Right renal cortex interstitium (tissue), 3 donors: Measurements from ENCODE around the gene NDUFA6. TPM values are rescaled to one million over a fixed set of nuclear protein-coding genes. Genes with fewer than 3 reads are reported as not detected.
"Not testable (repeated sequence)": the region's sequence is repeated elsewhere in the genome, so short reads cannot be mapped to it uniquely, and the experiment has no call there.

Source experiments
- DNase-seq, 3 donors: peaks; one replicate each; pipeline ENCODE4 v3.0.0-alpha.2; 2013; ENCODE audit warnings: low read depth in 3 of 3, low spot score in 2 of 3
- polyA plus RNA-seq, 3 donors: library from polyadenylated mRNA; unstranded; fragments of 120-200 nt; gene quantifications; one replicate each; pipeline ENCODE4 v1.2.1, GENCODE V29; 2013; ENCODE audit not compliant: insufficient read length in 3 of 3

Gene NDUFA6
- polyA plus RNA-seq, 3 donors, result 119 to 121 (median 120) TPM

DNA sequence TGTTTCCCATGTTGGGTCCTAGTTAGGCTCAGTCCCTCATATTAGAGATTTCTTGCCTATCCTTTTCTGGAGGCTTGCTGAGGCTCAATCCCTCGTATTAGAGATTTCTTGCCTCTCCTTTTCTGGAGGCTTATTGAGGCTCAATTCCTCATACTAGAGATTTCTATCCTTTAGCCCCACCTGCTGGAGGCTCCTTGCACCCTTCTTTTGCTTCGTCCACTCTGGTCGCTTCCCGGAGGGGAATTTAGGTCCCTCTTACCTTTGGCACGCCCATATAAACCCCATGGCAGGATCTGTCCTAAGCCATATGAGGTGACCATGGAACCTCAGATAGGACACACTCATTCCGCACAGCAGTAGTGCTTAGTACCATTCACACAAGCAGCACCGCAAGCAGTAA is 24.1 kb upstream of the NDUFA6 start:
- DNase-seq, result no peak

DNA sequence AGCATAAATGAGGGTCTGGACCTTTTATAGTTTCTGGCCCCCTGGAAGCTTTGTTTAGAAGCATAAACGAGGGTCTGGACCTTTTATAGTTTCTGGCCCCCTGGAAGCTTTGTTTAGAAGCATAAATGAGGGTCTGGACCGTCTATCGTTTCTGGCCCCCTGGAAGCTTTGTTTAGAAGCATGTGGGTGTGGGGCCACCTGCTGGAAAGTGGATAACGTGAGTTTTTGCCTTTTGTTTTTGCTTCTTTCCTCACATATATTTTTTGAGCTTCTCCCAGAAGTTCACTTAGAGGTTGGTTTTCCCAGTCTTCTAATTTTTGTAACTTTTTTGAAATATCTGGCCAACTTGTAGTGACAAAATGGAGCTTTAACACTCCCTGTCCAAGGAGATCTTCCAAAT is 22.2 kb upstream of the NDUFA6 start:
- not testable (repeated sequence) for DNase-seq

DNA sequence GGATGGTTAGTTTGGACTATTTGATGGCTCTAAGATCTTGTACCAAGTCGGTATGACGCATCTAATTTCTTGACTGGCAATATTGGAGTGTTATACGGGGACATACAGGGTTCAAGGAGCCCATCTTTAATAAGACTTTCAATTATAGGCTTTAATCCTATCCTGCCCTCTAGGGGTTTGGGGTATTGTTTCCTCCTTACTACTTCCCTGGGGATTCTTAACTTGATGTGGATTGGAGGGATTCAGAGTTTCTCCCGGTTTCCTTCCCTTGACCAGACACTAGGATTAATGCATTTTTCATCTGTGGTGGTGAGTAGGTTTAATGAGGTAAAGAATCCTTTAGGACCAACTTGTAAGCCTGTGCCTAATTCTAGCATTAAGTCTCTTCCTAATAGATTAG is 21.2 kb upstream of the NDUFA6 start:
- no peak for DNase-seq

DNA sequence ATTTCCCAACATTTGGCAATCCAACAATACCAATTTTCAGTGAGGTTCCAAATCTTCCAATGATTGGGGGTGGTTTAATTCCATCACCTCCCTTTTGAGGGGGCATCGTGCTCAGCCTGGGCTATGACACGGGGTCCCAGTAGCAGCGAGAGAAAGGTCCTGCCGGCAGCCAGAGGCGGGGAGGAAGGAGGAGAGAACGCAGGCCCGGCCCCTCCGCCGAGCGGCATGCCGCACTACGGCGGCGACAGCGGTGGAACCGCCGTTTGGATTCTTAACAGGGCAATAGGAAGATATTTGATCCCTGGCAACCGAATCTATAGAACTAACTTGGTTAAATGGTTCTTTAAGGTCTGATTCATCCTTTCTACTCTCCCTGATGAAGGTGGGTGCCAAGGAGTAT is 18.3 kb upstream of the NDUFA6 start:
- DNase-seq, result no peak

DNA sequence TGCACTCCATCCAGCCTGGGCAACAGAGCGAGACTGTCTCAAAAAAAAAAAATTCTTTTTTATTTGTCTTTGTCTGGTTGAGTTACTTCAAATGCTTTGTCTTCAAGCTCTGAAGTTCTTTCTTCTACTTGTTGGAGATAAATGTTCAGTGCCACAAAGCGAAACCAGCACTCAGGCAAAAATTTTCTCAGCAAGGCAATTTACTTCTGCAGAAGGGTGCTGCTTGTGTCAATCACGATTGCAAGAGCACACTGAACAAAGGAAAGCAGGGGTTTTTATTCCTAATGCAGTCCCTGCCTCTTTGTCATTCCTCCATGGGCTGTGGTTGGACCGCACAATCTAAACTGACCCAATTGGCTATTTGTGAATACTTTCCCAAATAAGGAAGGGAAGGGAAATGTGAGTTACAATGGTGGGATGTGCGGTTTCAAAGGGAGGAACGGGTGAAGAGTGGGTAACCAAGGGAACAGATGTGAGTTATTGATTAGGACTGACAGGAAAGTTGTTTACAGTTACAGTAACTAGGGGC is 13.8 kb upstream of the NDUFA6 start:
- DNase-seq, result not testable (repeated sequence)

DNA sequence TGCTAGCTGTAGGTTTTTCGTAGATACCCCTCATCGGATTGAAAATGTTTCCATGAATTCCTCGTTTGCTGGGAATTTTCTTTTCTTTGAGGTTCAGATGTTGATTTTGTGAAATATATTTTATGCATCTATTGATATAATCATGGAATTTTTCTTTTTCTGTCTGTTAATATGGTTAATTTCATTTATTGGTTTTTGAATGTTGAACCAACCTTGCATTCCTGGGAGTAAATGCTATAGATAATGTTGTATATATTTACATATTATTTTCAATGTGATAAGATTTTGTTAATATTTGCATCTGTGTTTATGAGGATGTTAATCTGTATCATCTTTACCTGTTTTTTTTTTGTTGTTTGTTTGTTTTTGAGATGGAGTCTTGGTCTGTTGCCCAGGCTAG is 10.6 kb upstream of the NDUFA6 start:
- no peak for DNase-seq

DNA sequence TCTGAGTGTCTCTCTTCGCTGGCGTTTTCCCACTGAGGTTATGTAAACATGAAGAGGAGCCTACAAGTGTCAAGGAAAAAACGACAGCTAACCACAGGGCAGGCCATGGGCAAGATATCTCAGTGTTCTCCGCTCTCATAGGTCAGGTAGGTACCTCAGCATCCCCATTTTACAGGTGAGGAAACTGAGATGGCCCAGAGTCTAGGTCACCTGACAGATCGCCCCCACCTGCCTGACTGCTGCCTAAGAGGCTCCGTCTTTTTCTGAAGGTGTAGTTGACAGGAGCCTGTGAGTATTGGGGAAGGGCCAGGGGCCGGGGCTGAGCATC is 847 bp upstream of the NDUFA6 start:
- DNase-seq, result no peak

DNA sequence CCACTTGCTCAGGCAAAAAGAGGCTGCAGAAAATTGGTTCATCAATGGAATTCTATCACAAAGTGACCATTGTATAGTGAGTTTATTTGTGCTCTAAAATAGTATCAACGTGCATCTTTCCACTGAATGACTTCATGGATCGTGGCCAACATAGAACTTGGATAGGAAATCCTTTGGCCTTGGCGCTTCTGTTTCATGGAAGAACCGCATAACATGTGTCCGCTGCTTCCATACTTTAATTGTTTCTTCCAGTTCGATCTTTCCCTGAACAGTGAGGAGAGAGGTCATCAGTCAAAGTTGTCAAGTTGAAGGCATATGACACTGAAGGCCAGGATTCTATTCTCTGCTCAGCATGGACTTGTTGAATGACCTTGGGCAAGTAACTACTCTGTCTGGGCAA is 4.5 kb downstream of the NDUFA6 start:
- DNase-seq, result no peak

DNA sequence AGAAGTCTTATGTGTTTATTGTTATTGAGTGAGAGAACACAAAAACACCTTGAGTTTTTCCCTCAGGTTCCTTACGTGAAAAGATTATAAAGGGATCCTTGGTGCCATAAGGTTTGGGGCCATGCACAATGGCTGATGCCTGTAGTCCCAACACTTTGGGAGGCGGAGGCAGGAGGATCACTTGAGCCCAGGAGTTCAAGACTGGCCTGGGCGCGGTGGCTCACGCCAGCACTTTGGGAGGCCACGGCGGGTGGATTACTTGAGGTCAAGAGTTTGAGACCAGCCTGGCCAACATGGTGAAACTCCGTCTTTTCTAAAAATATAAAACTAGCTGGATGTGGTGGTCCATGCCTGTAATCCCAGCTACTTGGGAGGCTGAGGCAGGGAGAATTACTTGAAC is 5.7 kb downstream of the NDUFA6 start:
- no peak for DNase-seq

DNA sequence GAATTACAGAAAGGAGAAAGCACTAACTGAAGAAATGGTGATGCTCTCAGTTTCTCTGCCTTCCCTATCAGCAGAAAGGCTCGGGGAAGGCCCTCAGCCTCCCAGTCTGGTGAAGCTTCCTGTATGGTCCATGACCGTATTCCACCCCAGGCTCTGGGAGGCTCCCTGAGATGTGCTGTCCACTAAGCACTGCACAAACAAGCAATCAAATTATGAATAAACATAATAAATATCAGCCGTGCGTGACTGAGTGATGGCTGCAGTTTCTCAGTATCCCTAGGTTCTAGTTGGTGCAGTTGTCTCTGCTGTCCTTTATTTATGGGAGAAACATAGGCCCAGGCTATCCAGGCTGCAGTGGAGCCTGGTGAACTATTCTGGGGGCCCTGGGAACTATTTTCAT is 7.5 kb downstream of the NDUFA6 start:
- no peak for DNase-seq

DNA sequence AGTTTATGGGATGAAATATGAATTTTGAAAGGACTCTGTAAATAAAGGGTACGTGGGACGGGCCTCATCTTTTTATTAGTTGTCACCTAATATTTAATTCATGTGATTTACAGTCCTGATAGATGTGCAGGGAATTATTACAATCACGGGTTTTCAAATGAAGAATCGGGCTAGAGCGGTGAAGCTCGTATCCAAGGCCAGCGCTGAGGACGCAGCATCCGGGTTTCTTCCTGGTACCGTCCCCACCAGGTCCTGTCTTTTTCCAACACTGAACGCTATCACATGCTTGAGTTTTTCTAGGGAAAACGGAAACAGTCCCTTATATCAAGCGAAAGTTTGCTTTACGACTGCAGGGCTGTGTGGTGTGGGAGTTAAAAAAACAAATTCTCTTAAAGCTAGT is 10.3 kb downstream of the NDUFA6 start:
- DNase-seq, result no peak

DNA sequence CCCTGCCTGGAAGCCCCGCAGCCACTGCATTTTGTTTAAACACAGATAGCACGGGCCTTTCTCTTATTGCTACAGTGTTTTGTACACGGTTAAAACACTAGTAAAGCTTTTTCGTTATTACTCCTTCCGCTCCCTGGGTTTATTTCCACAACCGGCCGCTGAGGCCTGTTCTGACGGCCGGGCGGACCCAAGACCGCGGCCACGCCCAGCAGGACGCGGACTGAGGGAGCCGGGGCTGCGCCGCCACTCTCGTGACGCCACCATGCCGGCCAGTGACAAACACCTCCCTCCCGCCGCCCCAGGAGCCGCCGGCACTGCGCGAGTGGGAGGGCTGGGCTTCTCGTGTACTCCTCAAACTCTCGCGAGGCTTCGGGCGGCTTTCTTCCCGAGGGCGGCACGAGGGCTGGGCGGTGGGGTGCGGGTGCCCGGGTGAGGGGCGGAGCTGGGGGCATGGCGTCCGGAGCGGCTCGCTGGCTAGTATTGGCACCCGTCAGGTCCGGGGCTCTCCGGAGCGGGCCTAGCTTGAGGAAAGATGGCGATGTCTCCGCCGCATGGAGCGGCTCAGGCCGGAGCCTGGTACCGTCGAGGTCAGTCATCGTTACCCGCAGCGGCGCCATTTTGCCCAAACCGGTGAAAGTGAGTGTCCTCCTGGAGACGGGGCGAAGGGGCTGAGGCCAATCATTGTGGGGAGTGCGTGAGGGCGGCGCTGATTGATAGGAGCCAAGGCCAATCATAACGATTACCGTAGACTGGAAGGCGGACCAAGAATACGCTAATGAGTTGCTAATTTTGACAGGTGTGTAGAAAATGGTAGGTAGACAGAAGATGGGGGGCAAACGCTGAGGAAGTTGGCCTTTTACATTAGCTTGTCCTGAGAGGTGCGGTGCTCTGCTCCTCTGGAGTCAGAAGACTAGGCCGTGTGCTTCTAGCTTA is 11.0 kb downstream of the NDUFA6 start, which contains the start of gene SMDT1:
Gene SMDT1 (plus strand): TSS at position 382 of the 933 bp plus-strand sequence. CDS start 69 bp downstream, at position 451.
- DNase-seq, result peak; percentile 97 to 99 (median 97)

DNA sequence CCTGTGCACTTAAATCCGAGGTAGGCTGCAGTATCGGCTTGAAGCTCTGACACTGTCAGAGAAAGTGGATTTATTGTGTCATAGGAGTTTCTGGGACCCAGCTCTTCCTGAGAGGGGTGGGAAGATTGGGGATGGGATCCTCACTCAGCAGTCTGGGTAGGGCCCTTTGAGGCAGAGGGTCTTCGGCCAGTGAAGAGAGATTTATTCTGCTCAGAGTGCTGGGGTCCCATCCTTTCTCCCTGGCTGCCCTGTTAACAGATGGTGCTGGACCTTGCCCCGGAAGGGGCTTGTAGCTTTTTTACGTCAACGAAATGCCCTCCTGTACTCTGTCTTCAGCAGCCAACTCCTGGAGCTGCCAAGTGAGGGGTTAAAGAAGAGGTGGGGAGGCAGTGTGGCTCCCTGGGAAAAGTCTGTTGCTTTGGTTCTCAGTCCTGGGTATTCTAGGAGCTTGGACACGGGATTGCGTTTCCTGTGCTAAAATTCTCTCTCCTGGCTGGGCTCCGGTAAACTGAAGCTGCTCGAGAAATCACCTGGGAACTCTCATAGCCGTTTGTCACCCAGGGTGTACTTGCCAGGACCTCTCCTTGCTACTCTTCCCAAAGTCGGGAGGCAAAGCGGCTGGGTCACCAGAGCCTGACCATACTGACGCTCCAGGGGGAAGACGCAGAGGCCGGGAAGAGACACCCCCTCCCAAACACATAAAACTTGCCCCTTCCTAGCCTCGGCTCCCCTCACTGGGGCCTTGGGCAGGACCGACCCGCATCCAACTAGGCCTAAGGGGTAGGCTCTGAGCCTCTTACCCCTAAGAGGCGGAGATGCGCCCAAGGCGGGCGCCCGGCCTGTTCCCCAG is 11.9 kb downstream of the NDUFA6 start:
- DNase-seq, result no peak

DNA sequence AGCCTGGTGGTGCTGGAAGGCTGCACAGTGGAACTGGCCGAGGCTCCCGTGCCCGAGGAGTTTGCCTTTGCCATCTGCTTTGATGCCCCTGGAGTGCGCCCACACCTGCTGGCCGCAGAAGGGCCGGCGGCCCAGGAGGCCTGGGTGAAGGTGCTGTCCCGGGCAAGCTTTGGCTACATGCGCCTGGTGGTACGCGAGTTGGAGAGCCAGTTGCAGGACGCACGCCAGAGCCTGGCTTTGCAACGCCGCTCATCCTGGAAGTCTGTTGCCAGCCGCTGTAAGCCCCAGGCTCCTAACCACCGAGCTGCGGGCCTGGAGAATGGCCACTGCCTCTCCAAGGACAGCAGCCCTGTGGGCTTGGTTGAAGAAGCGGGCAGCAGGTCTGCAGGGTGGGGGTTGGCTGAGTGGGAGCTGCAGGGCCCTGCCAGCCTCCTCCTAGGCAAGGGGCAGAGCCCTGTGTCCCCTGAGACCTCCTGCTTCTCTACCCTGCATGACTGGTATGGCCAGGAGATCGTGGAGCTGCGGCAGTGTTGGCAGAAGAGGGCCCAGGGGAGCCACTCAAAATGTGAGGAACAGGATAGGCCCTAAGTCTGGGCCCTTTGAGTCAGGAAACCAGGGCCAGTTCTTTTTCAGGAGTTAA is 13.0 kb downstream of the NDUFA6 start:
- DNase-seq, result no peak

DNA sequence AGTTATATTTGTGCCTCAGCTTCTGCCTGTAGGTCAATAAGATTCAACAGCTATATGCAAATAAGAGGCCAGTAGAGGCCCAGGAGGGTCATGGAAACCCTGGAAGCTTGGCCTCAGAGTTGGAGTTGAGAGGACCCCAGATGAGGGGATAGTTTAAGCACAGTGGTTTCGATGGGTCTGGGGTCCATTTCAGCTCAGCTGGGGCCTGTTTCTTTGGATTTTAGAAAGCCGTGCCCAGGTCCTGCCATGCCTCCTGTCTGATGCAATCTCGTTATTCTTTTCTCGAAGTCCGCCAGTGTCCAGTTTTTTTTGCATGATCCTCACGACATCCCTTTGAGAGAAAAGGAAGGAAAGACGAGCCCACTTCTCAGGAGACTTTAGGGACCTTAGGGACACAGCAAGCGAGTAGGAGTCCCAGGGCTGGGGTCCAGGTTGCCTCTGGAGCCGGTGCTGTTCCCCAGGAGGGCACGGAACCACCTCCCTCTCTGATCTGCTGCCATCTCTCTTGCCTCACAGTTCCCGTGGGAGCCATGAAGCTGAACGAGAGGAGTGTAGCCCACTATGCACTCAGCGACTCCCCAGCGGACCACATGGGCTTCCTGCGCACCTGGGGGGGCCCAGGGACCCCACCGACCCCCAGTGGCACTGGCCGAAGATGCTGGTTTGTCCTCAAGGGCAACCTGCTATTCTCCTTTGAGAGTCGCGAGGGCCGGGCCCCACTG is 13.6 kb downstream of the NDUFA6 start:
- DNase-seq, result no peak

DNA sequence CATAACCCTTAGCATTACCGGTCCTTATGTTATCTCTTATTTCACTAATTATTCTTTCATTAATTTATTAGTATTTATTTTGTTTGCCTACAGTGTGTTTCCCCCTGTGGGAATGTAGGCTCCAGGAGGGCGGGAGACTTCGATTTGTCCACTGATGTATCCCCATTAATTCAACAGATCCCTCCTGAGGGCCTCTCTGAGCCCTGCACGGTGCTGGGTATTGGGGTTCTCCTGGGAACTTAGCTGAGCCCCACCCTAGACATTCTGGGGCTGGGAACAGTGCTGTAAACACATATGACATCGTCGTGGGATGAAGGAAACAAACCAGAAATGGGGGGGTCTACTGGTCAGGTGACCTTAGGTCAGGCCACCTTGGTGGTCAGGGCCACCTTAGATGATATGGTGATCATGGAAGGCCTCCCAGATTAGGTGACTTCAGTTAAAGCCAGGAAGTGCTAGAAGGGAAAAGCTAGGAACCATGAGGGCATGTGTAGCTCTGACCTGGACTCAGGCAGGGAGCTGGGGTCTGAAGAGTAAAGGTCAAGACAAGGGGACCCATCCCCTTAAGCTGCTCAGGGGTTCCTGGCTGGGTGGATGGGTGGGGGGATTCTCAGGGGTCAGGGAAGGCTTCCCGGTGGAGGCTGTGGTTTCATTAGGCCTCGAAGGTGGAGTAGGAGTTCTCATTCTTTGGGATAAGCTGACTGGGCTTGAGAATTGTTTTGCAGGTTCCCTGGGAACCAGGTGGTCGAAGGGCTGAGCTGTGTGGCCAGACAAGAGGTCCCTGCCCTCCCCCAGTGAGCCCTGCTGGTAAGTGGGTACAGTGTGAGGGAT is 15.5 kb downstream of the NDUFA6 start:
- DNase-seq, result no peak

DNA sequence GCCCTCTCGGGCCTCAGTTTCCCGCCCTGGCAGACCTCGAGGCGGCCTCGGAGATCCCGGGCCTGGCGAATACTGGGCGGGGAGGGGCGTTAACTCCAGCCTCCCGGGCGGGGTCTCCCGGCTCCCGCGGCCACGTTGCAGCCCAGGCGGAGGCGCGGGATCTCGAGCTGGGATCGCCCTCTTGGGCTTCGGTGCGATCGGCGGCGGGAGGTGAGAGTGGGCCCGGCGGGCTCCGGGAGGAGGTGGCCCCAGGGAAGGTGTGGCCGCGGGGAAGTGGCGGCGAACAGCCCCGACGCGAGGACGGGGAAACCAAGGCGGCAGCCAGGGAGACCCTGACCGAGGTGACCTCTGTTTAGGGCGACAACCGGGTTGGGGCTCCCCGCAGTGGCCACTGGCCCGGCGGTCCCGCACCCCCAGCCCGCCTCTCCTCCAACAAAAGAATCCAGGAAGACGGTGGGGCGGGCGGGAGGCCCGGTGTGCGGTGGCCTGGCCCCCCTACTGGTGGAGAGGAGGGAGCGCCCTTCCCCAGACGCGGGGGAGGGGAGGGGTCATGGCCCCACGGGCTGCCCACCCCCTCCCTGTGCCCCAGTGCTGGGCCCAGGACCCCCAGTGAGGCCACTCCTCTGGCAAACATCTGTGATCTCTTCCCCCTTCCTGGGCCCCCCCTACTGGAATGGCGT is 16.3 kb downstream of the NDUFA6 start, which contains the start of gene PHETA2:
Gene PHETA2 (plus strand): TSS at position 117 of the 680 bp plus-strand sequence. CDS start 3,046 bp downstream, outside the sequence.
- no peak for DNase-seq

DNA sequence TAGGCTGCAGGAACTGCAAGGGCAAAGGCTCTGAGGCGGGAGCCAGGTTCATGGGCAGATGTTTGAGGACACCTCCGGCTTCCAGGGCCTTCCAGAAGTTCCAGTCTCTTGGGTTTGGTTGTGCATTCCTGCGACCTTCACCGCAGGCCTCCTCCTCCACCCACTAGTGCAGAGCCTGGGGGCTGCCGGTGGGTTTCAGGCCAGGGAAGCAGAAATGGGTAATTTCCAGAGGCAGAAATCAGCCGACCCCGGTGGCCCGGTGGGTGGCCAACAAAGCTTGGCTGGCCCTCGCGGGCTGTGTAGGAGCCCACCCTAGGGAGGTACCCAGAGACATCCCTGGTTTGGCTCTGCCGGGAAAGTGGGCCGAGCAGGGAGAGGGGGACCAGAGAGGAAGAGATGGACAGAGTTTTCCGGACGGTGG is 16.9 kb downstream of the NDUFA6 start:
- no peak for DNase-seq
